H9 (cell line): ENCODE data around the gene ISG20. TPM values are rescaled to one million over a fixed set of nuclear protein-coding genes. Genes with fewer than 3 reads are reported as not detected.

ENCODE experiments used
- DNase-seq: peaks from one replicate; pipeline ENCODE4 v3.0.0-alpha.2; 2017
- H2AFZ ChIP-seq: one replicate; pipeline ENCODE4 v1.6.1; 2013; ENCODE audit warnings: mild to moderate bottlenecking, low read length, control low read depth, moderate library complexity
- H2AK5ac ChIP-seq: 2 replicates; pipeline ENCODE4 v1.6.1; 2013; ENCODE audit warnings: low read length, control low read depth, mixed read lengths; ENCODE audit not compliant: insufficient read length
- H2BK120ac ChIP-seq: one replicate; pipeline ENCODE4 v1.6.1; 2013; ENCODE audit warnings: low read depth, mild to moderate bottlenecking, low read length, control low read depth, inconsistent platforms; ENCODE audit not compliant: poor library complexity, severe bottlenecking
- H2BK12ac ChIP-seq: 2 replicates; pipeline ENCODE4 v1.6.1; 2013; ENCODE audit warnings: low read length, control low read depth, mixed read lengths, low read depth; ENCODE audit not compliant: insufficient read length
- H2BK15ac ChIP-seq: 2 replicates; pipeline ENCODE4 v1.6.1; 2013; ENCODE audit warnings: low read depth, low read length, control low read depth
- H2BK20ac ChIP-seq: one replicate; pipeline ENCODE4 v1.6.1; 2013; ENCODE audit warnings: low read depth, mild to moderate bottlenecking, low read length, control low read depth, inconsistent platforms; ENCODE audit not compliant: poor library complexity, severe bottlenecking
- H2BK5ac ChIP-seq: 2 replicates; pipeline ENCODE4 v1.6.1; 2013; ENCODE audit warnings: low read length, control low read depth, mixed read lengths; ENCODE audit not compliant: insufficient read length
- H3K14ac ChIP-seq: 2 replicates; pipeline ENCODE4 v1.6.1; 2013; ENCODE audit warnings: low read length, control low read depth; ENCODE audit not compliant: insufficient read depth
- H3K18ac ChIP-seq: 2 replicates; pipeline ENCODE4 v1.6.1; 2013; ENCODE audit warnings: low read depth, mild to moderate bottlenecking, mixed read lengths, low read length, control low read depth; ENCODE audit not compliant: insufficient read length
- H3K23ac ChIP-seq: 2 replicates; pipeline ENCODE4 v1.6.1; 2013; ENCODE audit warnings: low read length, control low read depth, mixed read lengths, low read depth; ENCODE audit not compliant: insufficient read length
- H3K23me2 ChIP-seq: 2 replicates; pipeline ENCODE4 v1.6.1; 2013; ENCODE audit warnings: low read depth, mild to moderate bottlenecking, mixed read lengths, low read length, control low read depth; ENCODE audit not compliant: insufficient read length, poor library complexity, severe bottlenecking
- H3K27ac ChIP-seq: 2 replicates; pipeline ENCODE4 v1.5.1; 2013; ENCODE audit warnings: low read length, control low read depth, mixed read lengths, low read depth; ENCODE audit not compliant: insufficient read length
- H3K27me3 ChIP-seq: 2 replicates; pipeline ENCODE4 v1.6.1; 2013; ENCODE audit warnings: low read length, control low read depth, inconsistent platforms; ENCODE audit not compliant: insufficient read depth
- H3K4ac ChIP-seq: 2 replicates; pipeline ENCODE4 v1.6.1; 2013; ENCODE audit warnings: low read depth, mild to moderate bottlenecking, control low read depth, inconsistent platforms, low read length, moderate library complexity
- H3K4me1 ChIP-seq: 2 replicates; pipeline ENCODE4 v1.6.1; 2013; ENCODE audit warnings: low read length, control low read depth, inconsistent platforms; ENCODE audit not compliant: insufficient read depth
- H3K4me2 ChIP-seq: 2 replicates; pipeline ENCODE4 v1.6.1; 2013; ENCODE audit warnings: low read length, control low read depth, mixed read lengths; ENCODE audit not compliant: insufficient read length, insufficient read depth
- H3K56ac ChIP-seq: 2 replicates; pipeline ENCODE4 v1.6.1; 2013; ENCODE audit warnings: low read depth, mild to moderate bottlenecking, mixed read lengths, low read length, control low read depth; ENCODE audit not compliant: insufficient read length
- H3K79me1 ChIP-seq: 2 replicates; pipeline ENCODE4 v1.6.1; 2013; ENCODE audit warnings: low read depth, mild to moderate bottlenecking, moderate library complexity, low read length, control low read depth, inconsistent platforms; ENCODE audit not compliant: insufficient read depth, poor library complexity, severe bottlenecking
- H3K79me2 ChIP-seq: 2 replicates; pipeline ENCODE4 v1.6.1; 2013; ENCODE audit warnings: low read length, control low read depth, inconsistent platforms; ENCODE audit not compliant: insufficient read depth
- H3K9ac ChIP-seq: 2 replicates; pipeline ENCODE4 v1.6.1; 2013; ENCODE audit warnings: low read length, control low read depth, mixed read lengths; ENCODE audit not compliant: insufficient read length; ENCODE audit errors: extremely low read depth
- H3K9me3 ChIP-seq: one replicate; pipeline ENCODE4 v1.6.1; 2013; ENCODE audit warnings: low read depth, low read length, inconsistent platforms; ENCODE audit not compliant: control insufficient read depth
- H3T11ph ChIP-seq: one replicate; pipeline ENCODE4 v1.6.1; 2013; ENCODE audit warnings: mild to moderate bottlenecking, low read length, control low read depth, inconsistent platforms
- H4K20me1 ChIP-seq: one replicate; pipeline ENCODE4 v1.6.1; 2013; ENCODE audit not compliant: control insufficient read depth, insufficient read length, insufficient read depth
- H4K5ac ChIP-seq: 2 replicates; pipeline ENCODE4 v1.6.1; 2013; ENCODE audit warnings: low read depth, mild to moderate bottlenecking, mixed read lengths, low read length, control low read depth; ENCODE audit not compliant: insufficient read length
- H4K8ac ChIP-seq: replicated peaks from 2 replicates; pipeline ENCODE4 v1.6.1; 2013; ENCODE audit warnings: low read length, control low read depth, mixed read lengths, low read depth; ENCODE audit not compliant: insufficient read length
- H4K91ac ChIP-seq: 2 replicates; pipeline ENCODE4 v1.6.1; 2013; ENCODE audit warnings: low read depth, mild to moderate bottlenecking, moderate library complexity, mixed read lengths, low read length, control low read depth; ENCODE audit not compliant: insufficient read length
- H3K27ac Mint-ChIP-seq, 3 experiments: 2 replicates in 2 of 3; 3 replicates in 1 of 3; pipeline ENCODE4 v1.8.0; 2020 to 2021; ENCODE audit warnings: mixed read lengths in 3 of 3, mild to moderate bottlenecking in 1 of 3, moderate library complexity in 1 of 3
- H3K27me3 Mint-ChIP-seq: 2 replicates; pipeline ENCODE4 v1.8.0; 2021; ENCODE audit warnings: low read depth, mild to moderate bottlenecking, moderate library complexity, mixed read lengths
- H3K36me3 Mint-ChIP-seq, 3 experiments: 2 replicates in 2 of 3; 3 replicates in 1 of 3; pipeline ENCODE4 v1.8.0; 2020 to 2021; ENCODE audit warnings: low read depth in 3 of 3, mixed read lengths in 3 of 3; ENCODE audit not compliant: insufficient read depth in 1 of 3
- H3K4me1 Mint-ChIP-seq, 2 experiments: 2 replicates each; pipeline ENCODE4 v1.8.0; 2020; ENCODE audit warnings: mixed read lengths in 2 of 2
- H3K4me3 Mint-ChIP-seq, 2 experiments: 2 replicates in 1 of 2; 3 replicates in 1 of 2; pipeline ENCODE4 v1.8.0; 2020 to 2021; ENCODE audit warnings: mild to moderate bottlenecking in 2 of 2, mixed read lengths in 2 of 2, moderate library complexity in 1 of 2
- H3K9me3 Mint-ChIP-seq, 2 experiments: 2 replicates in 1 of 2; 3 replicates in 1 of 2; pipeline ENCODE4 v1.8.0; 2020; ENCODE audit warnings: mild to moderate bottlenecking in 2 of 2, mixed read lengths in 2 of 2, moderate library complexity in 1 of 2
- CTCF ChIP-seq: fragments of 200-600 bp; sonication (generic); conservative IDR thresholded peaks from 3 replicates; pipeline ENCODE4 v1.8.0; 2021; ENCODE audit warnings: antibody characterized with exemption, mild to moderate bottlenecking
- WGBS: extraction: QIAGEN DNeasy Blood & Tissue Kit; methylation state at CpG from one replicate; pipeline ENCODE4 v1.1.7; 2013; ENCODE audit warnings: missing lambda C conversion rate, low lambda C conversion rate, mixed read lengths; ENCODE audit not compliant: insufficient read length; ENCODE audit errors: extremely low coverage; 5-methylcytosine and 5-hydroxymethylcytosine counted together
- total RNA-seq: library from RNA; stranded (reverse); gene quantifications from 2 replicates; pipeline ENCODE4 v1.2.1, GENCODE V29; 2021

Gene ISG20
- total RNA-seq, 1 experiment from 2014 or later: 7.4 TPM

GRCh38 chr15:88623632-88624031 is 15.2 kb upstream of the ISG20 start:
- Mint-ChIP-seq H3K36me3 (peaks cover 11 to 64% (median 60%) of the 10 kb centered on the region in 3 experiments; a peak in 6 of 7 replicates), H3K4me1 (peaks cover 47 to 60% of the 10 kb centered on the region in 2 experiments), H3K27ac (peak overlapping the region in 2 of 3 experiments; percentile 53 to 80; a peak in 3 of 7 replicates), H3K27me3 (peaks cover 2% of the 10 kb centered on the region), H3K4me3 (peak overlapping the region; percentile 59 to 95; a peak in 4 of 5 replicates), H3K9me3 (no peaks in the 10 kb centered on the region)
- H3K14ac ChIP-seq: no peak overlapping the region
- H2BK5ac ChIP-seq: no peak overlapping the region
- no peaks in the 10 kb centered on the region for H3K27me3 ChIP-seq
- no peak overlapping the region for H3K23ac ChIP-seq
- WGBS: no CpG with 5 or more reads among the region's 3 CpGs
- H4K8ac ChIP-seq: no peak overlapping the region
- TF ChIP-seq CTCF: no peak
- H4K5ac ChIP-seq: no peak overlapping the region
- peaks cover 60% of the 10 kb centered on the region for H3K79me2 ChIP-seq
- H3K18ac ChIP-seq: no peak overlapping the region
- H4K20me1 ChIP-seq: peaks cover 8% of the 10 kb centered on the region
- H3K23me2 ChIP-seq: peaks cover 13% of the 10 kb centered on the region
- no peaks in the 10 kb centered on the region for H3K9me3 ChIP-seq
- H3K4me1 ChIP-seq: peaks cover 13% of the 10 kb centered on the region; the same call in 1 of the 2 replicates
- no peak overlapping the region for H3T11ph ChIP-seq
- no peak overlapping the region for H2AFZ ChIP-seq
- no peak overlapping the region for H3K4ac ChIP-seq
- peaks cover 8% of the 10 kb centered on the region for H3K79me1 ChIP-seq
- H2BK20ac ChIP-seq: no peak overlapping the region
- no peak overlapping the region for H3K9ac ChIP-seq
- no peak for DNase-seq
- no peak overlapping the region for H3K56ac ChIP-seq
- H2AK5ac ChIP-seq: no peak overlapping the region
- H2BK120ac ChIP-seq: no peak overlapping the region
- H3K4me2 ChIP-seq: peak overlapping the region; percentile 99
- H2BK12ac ChIP-seq: no peak overlapping the region
- no peak overlapping the region for H3K27ac ChIP-seq
- H2BK15ac ChIP-seq: no peak overlapping the region
- H4K91ac ChIP-seq: no peak overlapping the region
